DOHH2 (cell line): ENCODE measurements around the gene MED14.

Source experiments
- H3F3A ChIP-seq: fragments of 200-600 bp; sonication (generic), shearing (Covaris generic); 2 replicates; pipeline ENCODE4 v1.6.0; 2016; ENCODE audit warnings: antibody characterized with exemption, mild to moderate bottlenecking; ENCODE audit not compliant: control insufficient read depth, insufficient read depth
- H3K27ac ChIP-seq: fragments of 200-600 bp; sonication (generic); 2 replicates; pipeline ENCODE4 v1.5.1; 2014; ENCODE audit warnings: low read depth, mild to moderate bottlenecking, low read length, moderate library complexity
- H3K27me3 ChIP-seq: fragments of 200-600 bp; sonication (generic); 2 replicates; pipeline ENCODE4 v1.6.1; 2014; ENCODE audit warnings: mild to moderate bottlenecking, low read length, mixed read lengths; ENCODE audit not compliant: control insufficient read depth
- H3K36me3 ChIP-seq: fragments of 200-600 bp; sonication (generic); 2 replicates; pipeline ENCODE4 v1.6.1; 2014; ENCODE audit warnings: mild to moderate bottlenecking, low read length, moderate library complexity, mixed read lengths; ENCODE audit not compliant: control insufficient read depth
- H3K4me1 ChIP-seq: fragments of 200-600 bp; sonication (generic); 2 replicates; pipeline ENCODE4 v1.6.1; 2014; ENCODE audit warnings: mild to moderate bottlenecking, low read length, mixed read lengths; ENCODE audit not compliant: control insufficient read depth
- H3K4me2 ChIP-seq: fragments of 200-600 bp; sonication (generic); 2 replicates; pipeline ENCODE4 v1.6.0; 2014; ENCODE audit warnings: mild to moderate bottlenecking, low read length, moderate library complexity
- H3K4me3 ChIP-seq: fragments of 200-600 bp; sonication (generic); 2 replicates; pipeline ENCODE4 v1.5.1; 2014; ENCODE audit warnings: mild to moderate bottlenecking, low read length, mixed read lengths
- H3K79me2 ChIP-seq: fragments of 200-600 bp; sonication (generic); 2 replicates; pipeline ENCODE4 v1.6.1; 2014; ENCODE audit warnings: mild to moderate bottlenecking, low read length, mixed read lengths; ENCODE audit not compliant: control insufficient read depth
- H3K9me2 ChIP-seq: fragments of 200-600 bp; sonication (generic); replicated peaks from 2 replicates; pipeline ENCODE4 v1.6.1; 2014; ENCODE audit warnings: mild to moderate bottlenecking, low read length, mixed read lengths; ENCODE audit not compliant: control insufficient read depth
- H3K9me3 ChIP-seq: fragments of 200-600 bp; sonication (generic); 2 replicates; pipeline ENCODE4 v1.6.1; 2014; ENCODE audit warnings: antibody characterized with exemption, low read length, mixed read lengths; ENCODE audit not compliant: control insufficient read depth, insufficient read depth
- H4K20me1 ChIP-seq: fragments of 200-600 bp; sonication (generic); 2 replicates; pipeline ENCODE4 v1.6.0; 2014; ENCODE audit warnings: low read depth, mild to moderate bottlenecking, antibody characterized with exemption, low read length, moderate library complexity; ENCODE audit not compliant: control insufficient read depth, insufficient read depth
- EZH2phosphoT487 ChIP-seq: fragments of 200-600 bp; sonication (generic); IDR thresholded peaks from 2 replicates; pipeline ENCODE4 v1.6.1; 2017; ENCODE audit warnings: borderline replicate concordance, mild to moderate bottlenecking, antibody characterized with exemption, low read length, moderate library complexity, mixed read lengths
- TF ChIP-seq, protein P1 (sequence below): fragments of 200-600 bp; sonication (generic); IDR thresholded peaks from one replicate; pipeline ENCODE4 v1.5.1; 2014; ENCODE audit warnings: antibody characterized with exemption, mild to moderate bottlenecking, low read depth, low read length; ENCODE audit not compliant: poor library complexity, severe bottlenecking

The MED14 gene

DNA sequence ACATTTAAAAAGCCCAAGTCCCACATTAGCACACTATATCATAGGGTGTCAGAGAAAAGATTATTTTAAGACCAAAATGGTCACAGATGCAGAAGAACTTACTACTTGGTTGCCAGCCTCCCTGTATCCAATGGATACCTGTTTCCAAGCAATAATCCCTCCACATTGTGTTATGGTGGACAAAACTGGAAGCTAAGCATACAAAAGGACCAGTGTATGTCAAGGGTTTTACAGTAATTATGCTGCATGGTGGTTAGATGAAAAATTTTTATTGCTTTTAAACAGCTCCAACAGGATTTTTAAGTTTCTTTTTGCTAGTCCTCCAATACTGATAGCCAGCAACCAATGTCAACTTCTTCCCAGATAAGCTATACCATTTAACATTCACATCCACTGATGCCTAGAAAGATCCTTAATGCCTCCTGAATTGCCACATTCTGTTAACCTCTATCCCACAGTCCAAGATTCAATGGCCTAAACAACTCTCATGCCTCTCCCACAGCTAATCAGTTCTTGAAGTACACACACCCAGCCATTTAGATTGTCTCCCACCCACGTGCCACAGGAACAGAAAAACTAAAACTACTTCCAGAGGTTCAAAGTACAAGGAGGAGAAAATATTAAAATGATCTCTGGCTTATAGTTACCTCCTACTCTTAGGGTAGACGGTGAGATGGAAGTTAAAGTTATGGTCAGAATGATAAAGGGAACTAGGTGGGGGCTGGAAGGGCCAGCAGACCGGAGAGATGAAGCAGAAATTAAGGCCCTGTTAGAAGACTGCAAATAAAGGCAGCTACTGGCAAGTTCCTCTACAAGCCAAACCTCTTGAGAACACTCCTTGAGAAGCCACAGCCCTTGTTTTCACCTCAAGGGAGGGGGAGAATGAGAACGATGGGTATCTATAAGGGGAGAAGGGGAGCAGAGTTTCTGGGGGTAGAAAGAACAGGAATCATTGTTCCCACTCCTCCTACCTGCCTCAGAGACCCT is 5.5 kb downstream of the MED14 start:
- Histone ChIP-seq H3K4me3 (no peak overlapping the region), H3K79me2 (peaks cover 74% of the 10 kb centered on the region)

GRCh38 chrX:40727581-40728252 is 7.6 kb downstream of the MED14 start:
- Histone ChIP-seq H4K20me1 (no peaks in the 10 kb centered on the region), H3K9me3 (no peaks in the 10 kb centered on the region), H3K27me3 (no peaks in the 10 kb centered on the region), H3K79me2 (peaks cover 63% of the 10 kb centered on the region), H3K4me3 (no peak overlapping the region), H3K4me2 (no peak overlapping the region), H3F3A (no peaks in the 10 kb centered on the region), H3K27ac (no peak overlapping the region), H3K36me3 (peaks cover 18% of the 10 kb centered on the region), H3K9me2 (no peaks in the 10 kb centered on the region), H3K4me1 (no peaks in the 10 kb centered on the region; the same call in 1 of the 2 replicates)
- TF ChIP-seq, protein P1, sequence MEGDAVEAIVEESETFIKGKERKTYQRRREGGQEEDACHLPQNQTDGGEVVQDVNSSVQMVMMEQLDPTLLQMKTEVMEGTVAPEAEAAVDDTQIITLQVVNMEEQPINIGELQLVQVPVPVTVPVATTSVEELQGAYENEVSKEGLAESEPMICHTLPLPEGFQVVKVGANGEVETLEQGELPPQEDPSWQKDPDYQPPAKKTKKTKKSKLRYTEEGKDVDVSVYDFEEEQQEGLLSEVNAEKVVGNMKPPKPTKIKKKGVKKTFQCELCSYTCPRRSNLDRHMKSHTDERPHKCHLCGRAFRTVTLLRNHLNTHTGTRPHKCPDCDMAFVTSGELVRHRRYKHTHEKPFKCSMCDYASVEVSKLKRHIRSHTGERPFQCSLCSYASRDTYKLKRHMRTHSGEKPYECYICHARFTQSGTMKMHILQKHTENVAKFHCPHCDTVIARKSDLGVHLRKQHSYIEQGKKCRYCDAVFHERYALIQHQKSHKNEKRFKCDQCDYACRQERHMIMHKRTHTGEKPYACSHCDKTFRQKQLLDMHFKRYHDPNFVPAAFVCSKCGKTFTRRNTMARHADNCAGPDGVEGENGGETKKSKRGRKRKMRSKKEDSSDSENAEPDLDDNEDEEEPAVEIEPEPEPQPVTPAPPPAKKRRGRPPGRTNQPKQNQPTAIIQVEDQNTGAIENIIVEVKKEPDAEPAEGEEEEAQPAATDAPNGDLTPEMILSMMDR, result no peak
- TF ChIP-seq EZH2phosphoT487, result no peak

More for the DNA sequence above, 5.5 kb downstream of the MED14 start:
- Histone ChIP-seq H3K9me3 (no peaks in the 10 kb centered on the region), H3K4me1 (peaks cover 11% of the 10 kb centered on the region), H3K4me2 (no peak overlapping the region), H3K27ac (no peak overlapping the region), H4K20me1 (no peaks in the 10 kb centered on the region), H3K36me3 (peaks cover 23% of the 10 kb centered on the region), H3F3A (no peaks in the 10 kb centered on the region), H3K27me3 (no peaks in the 10 kb centered on the region), H3K9me2 (no peaks in the 10 kb centered on the region)
- TF ChIP-seq, protein P1, result no peak
- TF ChIP-seq EZH2phosphoT487, result no peak

DNA sequence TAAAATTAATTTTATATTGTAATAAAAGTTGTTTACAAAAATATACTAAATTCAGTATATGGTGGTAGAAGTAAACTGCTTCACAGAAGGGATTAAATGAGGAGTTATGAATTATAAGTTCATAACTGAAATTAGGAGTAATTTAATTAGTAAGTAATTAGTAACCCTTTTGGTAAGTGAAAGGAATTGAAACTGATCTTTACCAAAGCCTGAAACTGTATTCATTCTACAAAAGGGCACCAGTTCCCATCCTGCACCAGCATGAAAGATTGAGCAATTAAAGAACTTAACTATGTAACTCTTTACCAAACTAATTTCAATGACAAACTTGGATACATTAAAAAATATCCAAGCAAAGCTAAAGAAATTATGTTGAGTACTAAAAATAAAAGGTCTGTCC is 8.2 kb downstream of the MED14 start:
- H3K4me3 ChIP-seq, result no peak overlapping the region
- H3K36me3 ChIP-seq, result peaks cover 23% of the 10 kb centered on the region
- H4K20me1 ChIP-seq, result no peaks in the 10 kb centered on the region
- H3K9me3 ChIP-seq, result no peaks in the 10 kb centered on the region
- TF ChIP-seq EZH2phosphoT487, result no peak
- TF ChIP-seq, protein P1, result no peak
- no peaks in the 10 kb centered on the region for H3K9me2 ChIP-seq
- H3F3A ChIP-seq, result no peaks in the 10 kb centered on the region
- H3K4me2 ChIP-seq, result no peak overlapping the region
- H3K4me1 ChIP-seq, result no peaks in the 10 kb centered on the region; the same call in 1 of the 2 replicates
- peaks cover 57% of the 10 kb centered on the region for H3K79me2 ChIP-seq
- H3K27me3 ChIP-seq, result no peaks in the 10 kb centered on the region
- H3K27ac ChIP-seq, result no peak overlapping the region
